ENCODE results near the gene DENND1A.
"Not testable (repeated sequence)": the region's sequence is repeated elsewhere in the genome, so short reads cannot be mapped to it uniquely, and the experiment has no call there.

DENND1A gene

GRCh38 chr9:123453831-123454321, 476.1 kb downstream of the DENND1A start:
- DNase-seq (ENCODE audit: low read depth) = no peak

DNA sequence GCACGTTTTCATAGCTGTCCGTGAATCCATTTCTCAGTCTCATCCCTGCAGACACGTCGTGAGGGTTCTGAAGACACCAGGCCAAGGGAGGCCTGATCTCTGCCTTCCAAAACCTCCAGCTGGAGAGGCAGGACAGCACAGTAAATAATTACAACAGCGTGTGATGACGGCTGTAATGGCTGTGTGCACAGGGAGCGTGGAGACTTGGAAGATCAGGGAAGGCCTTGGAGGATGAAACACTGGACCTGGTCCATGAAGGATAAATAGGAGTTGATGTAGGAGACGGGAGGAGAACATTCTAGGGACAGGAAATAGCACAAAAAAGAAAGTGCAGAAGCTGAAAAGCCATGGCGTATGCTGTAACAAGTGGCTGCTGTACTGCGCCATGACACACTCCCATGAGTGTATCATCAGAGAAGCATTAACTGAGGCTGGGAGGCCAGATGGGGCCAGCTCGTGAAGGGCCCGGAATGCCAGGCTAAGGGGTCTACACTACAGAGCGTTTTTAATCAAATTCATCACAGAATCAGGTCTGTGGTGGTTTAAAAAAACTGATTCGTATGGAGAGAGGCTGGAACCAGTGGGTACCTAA, 476.8 kb downstream of the DENND1A start:
- DNase-seq (ENCODE audit: low read depth) = no peak

GRCh38 chr9:123450996-123451395, 478.9 kb downstream of the DENND1A start:
- no peak for DNase-seq (ENCODE audit: low read depth)

GRCh38 chr9:123450098-123450770, 479.7 kb downstream of the DENND1A start:
- no peak for DNase-seq (ENCODE audit: low read depth)

DNA sequence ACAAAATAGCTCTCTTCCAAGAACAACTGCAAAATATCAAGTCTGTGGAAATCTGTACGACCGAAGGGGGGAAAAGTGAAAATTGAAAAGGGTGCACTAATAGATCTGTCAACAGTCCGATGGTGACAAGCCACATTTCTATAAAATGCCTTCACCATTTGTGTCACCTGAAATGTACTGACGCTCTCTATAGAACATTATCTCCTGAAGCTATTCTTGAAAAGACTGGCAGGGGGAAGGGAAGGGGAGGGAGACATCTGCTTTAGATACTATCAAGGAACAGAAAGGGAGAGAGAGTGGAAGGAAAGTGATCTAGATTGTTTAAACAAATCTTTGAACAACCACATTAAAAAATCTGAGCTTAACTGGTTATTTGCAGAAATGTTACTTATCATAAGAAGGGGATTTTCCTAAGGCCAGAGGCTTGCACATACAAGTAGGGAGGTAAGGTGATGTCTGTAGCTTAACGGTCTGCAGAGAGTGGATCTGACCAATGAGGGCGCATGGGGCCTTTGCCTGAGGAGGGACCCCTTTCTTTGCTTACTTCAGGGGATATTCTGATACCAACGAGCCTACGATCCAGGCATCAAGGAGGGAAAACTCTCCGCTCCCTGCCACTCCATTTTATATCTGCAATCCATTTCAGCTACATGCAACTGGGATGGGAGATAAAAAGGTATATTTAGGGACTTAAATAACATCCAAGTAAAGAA, 481.8 kb downstream of the DENND1A start:
- DNase-seq (ENCODE audit: low read depth) = no peak

DNA sequence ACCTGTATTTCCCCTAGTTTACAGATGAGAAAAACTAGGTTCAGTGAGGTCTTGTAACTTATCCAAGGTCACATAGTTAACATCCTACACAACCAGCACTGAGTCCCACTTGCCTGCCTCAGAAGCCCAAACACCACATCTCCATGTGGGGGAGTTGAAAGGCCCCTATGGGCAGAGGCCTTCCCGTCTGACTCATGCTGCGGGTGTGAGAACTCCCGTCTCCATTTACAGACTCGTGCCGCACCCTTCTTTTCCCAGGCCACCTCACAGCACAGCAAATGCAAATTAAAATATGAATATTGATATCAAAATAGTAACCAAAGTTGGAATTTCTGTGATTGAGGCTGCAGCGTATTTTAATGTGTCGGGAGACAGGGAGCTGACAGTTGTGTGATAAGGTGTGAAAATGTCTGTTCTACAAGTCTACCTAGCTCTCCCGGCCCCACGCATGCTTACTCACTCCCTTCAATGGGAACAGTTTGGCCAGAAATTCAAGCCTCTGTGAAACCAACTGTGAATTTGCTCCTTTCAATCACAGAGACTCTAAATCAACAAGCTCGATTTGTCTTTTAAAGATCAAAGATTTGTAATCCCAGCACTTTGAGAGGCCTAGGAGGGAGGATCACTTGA, 483.8 kb downstream of the DENND1A start:
- DNase-seq (ENCODE audit: low read depth) = no peak

GRCh38 chr9:123445116-123445515, 484.8 kb downstream of the DENND1A start:
- DNase-seq (ENCODE audit: low read depth) = no peak

DNA sequence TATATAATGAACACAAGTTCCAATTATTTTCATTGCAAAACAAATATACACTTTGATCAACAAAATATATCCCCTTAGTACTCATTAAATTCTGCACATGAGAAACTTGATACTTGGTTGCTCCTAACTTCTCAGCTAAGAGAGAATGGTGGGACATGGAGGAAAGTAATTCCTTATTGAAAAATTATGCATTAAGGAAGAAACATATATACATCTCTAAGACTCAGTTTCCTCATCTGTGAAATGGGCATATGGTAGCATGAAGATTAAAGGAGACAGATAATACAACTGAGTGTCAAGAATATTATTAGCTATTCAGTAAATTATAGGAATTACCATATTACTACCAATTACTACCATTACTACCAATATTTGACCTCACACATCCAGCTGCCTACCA, 488.2 kb downstream of the DENND1A start:
- DNase-seq (ENCODE audit: low read depth) = no peak

- no peak for DNase-seq (ENCODE audit: low read depth)
Measured at GRCh38 chr9:123440256-123440655, 489.7 kb downstream of the DENND1A start.

GRCh38 chr9:123438821-123439220, 491.1 kb downstream of the DENND1A start:
- DNase-seq (ENCODE audit: low read depth) = no peak

GRCh38 chr9:123438321-123438720, 491.6 kb downstream of the DENND1A start:
- no peak for DNase-seq (ENCODE audit: low read depth)

DNA sequence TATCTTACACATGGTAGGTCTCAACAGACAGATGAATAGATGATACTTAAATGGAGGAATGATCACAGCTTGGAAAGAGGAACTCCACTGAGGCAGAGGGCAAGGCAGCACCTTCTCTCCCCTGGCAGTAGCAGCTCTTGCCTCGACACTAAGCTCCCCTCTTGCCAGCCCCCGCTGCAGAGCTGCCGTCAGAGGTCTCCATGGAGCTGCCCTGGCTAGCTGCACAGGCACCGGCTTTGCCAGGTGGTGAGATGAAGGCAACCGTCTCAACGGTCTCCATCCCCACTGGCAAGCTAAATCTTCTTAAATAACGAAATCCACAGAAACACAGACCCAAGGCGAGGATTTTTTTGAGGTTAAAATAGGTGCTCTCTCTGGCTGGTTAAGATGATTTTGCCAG, 492.7 kb downstream of the DENND1A start:
- DNase-seq (ENCODE audit: low read depth) = no peak

GRCh38 chr9:123435471-123435870, 494.5 kb downstream of the DENND1A start:
- no peak for DNase-seq (ENCODE audit: low read depth)

- no peak for DNase-seq (ENCODE audit: low read depth)
Measured at GRCh38 chr9:123434619-123435240, 495.2 kb downstream of the DENND1A start.

- DNase-seq (ENCODE audit: low read depth) = no peak
Measured at GRCh38 chr9:123432331-123433236, 497.3 kb downstream of the DENND1A start.

DNA sequence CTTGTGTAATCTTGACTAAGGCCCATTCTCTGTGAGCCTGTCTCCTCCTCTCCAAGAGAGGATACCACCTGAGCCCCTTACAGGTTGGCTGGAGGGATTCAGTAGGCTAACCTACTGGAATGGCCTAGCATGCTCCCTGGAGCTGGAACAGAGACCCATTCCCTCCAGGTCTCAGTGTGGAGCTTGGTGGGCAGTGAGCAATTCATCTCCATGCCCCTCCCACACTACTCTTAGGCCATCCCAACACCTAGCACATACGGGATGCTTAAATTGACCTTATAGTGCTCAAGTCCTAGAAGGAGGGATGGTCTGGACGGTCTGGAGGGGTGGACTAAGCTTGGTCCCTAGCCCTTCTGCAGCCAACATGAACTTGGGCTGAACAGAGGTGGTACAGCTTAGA, 498.3 kb downstream of the DENND1A start:
- DNase-seq (ENCODE audit: low read depth) = no peak

GRCh38 chr9:123428450-123428849, 501.5 kb downstream of the DENND1A start:
- DNase-seq (ENCODE audit: low read depth) = not testable (repeated sequence)

GRCh38 chr9:123426406-123426805, 503.5 kb downstream of the DENND1A start:
- DNase-seq (ENCODE audit: low read depth) = no peak

DNA sequence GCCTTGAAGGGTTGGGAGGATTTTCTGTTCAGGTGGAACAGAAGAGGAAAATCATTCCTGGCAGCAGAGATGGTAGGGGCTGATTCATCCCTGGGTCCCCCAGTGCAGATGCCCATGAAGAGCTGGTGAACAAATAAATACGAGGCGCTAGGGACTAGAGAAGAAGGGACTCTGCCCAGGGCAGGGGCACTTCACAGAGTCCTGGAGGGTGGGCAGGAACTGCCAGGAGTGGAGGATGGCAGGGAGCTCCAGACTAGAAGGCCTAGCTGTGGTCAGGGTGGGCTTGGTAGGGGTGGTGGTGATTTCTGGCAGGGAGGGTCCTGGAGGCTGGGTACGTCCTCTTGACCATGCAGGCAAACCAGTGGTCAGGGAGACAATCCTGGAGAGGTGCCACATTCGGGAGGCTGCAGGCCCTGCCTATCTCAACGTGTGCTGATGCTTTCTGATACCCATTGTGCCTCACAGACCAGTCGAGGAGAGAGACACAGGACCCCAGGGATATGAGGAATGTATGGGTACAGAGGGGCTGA, 504.0 kb downstream of the DENND1A start:
- no peak for DNase-seq (ENCODE audit: low read depth)

DNA sequence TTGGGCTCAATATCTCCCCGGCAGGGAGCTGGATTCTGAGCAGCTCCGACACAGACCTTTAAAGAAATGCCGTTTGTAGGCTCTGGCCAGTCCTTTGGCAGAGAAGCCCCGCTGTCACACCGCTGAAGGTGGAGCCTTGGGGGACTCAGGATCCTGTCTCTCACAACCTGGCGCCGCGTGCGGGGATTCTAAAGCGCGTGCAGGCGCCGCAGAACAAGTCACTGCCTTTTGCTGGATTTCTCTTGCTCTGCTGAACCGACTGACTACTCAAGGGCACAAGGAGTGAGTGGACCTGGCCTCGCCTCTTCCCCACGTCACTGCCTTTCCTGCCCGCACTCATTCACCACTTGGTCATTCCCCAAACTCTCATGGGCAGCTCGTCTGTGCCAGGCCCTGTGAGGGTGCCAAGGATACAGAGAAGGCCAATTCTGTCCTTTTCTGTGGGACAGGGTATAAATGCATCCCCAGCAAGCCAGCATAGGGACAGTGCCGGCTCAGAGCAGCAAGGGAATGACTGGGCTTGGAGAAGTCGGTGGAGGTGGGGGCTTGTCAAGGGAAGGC, 504.6 kb downstream of the DENND1A start:
- DNase-seq (ENCODE audit: low read depth) = no peak
